ENCODE measurements around the gene CLIP3. TPM values are rescaled to one million over a fixed set of nuclear protein-coding genes. Genes with fewer than 3 reads are reported as not detected.

Gene CLIP3
- total and polyA plus RNA-seq, 2 experiments from 2014 or later, result 14.9 to 49.0 TPM

DNA sequence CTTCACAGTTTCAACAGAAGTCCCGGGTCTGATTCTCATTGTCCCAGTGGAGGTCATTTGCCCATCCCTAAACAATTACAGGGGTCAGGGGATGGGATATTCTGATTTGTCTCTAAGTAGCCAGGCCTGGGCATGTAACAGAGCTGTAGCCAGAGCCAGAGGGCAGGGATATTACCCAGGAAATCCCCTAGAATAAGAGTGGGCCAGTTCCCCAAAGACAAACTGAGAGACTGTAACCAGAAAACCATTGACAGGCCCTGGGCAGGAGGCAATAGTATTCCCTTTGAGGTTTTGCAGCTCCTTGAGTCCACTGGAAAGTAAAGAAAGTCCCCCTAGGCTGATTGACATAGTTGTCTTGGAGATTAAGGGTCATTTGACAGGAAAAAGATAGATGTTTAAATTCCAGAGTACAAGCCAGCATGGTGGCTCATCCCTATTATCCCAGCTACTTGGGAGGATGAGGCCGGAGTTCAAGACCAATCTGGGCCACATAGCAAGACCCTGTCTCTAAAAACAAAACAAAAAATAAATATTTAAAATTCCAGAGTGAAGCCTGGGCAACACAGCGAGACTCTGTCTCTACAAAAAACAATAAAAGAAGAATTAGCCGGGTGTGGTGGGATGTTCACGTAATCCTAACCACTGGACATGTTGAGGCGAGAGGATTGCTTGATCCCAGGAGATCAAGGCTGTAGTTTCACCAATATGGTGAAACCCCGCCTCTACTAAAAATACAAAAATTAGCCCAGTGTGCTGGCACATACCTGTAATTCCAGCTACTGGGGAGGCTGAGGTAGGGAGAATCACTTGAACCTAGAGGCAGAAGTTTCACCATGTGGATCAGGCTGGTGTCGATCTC, 39.5 kb downstream of the CLIP3 start:
- in situ Hi-C loops (cut with MboI), result no loop called here
- WGBS, 2 experiments (ENCODE audit: low coverage in 1 of 2, low lambda C conversion rate in 2 of 2, missing lambda C conversion rate in 2 of 2), result 84% methylated on average over 8 of the region's 8 CpGs
- no peaks in the 10 kb centered on the region for H3K27me3 ChIP-seq (replicated peaks; ENCODE audit: insufficient read depth)
- H3K9me3 ChIP-seq (ENCODE audit: low read depth), result no peaks in the 10 kb centered on the region
- no peak for DNase-seq
- H3K79me2 ChIP-seq (ENCODE audit: insufficient read depth), result peaks cover 26% of the 10 kb centered on the region
- H3K4me2 ChIP-seq (ENCODE audit: unreplicated experiment), result no peak overlapping the region
- H3K4me1 ChIP-seq (ENCODE audit: insufficient read depth), result 0 out of 2 replicates have a peak, but pooled peaks cover 5% of the 10 kb centered on the region
- no peaks in the 10 kb centered on the region for H3F3A ChIP-seq (ENCODE audit: insufficient read depth)
- H3K9me2 ChIP-seq (ENCODE audit: insufficient read depth), result no peaks in the 10 kb centered on the region
- H3K36me3 ChIP-seq (ENCODE audit: low read depth), result no peaks in the 10 kb centered on the region
- TF ChIP-seq EZH2phosphoT487 (IDR thresholded peaks at IDR 0.05; ENCODE audit: insufficient read depth, low read depth), result no peak
- no peak for TF ChIP-seq EZH2 (IDR thresholded peaks at IDR 0.05; ENCODE audit: insufficient read depth, poor library complexity, severe bottlenecking)
- H3K9ac ChIP-seq, result no peak overlapping the region
- H3K27ac ChIP-seq, result no peak overlapping the region
- no peak overlapping the region for H2AFZ ChIP-seq
- H3K4me3 ChIP-seq, result no peak overlapping the region
- no peaks in the 10 kb centered on the region for H4K20me1 ChIP-seq (ENCODE audit: insufficient read depth)

GRCh38 chr19:35991731-35992450, 40.8 kb downstream of the CLIP3 start:
- H3K4me3 ChIP-seq, result no peak overlapping the region
- in situ Hi-C loops (cut with MboI), result no loop called here
- peak; percentile 16 for DNase-seq
- H2AFZ ChIP-seq, result no peak overlapping the region
- no peaks in the 10 kb centered on the region for H3F3A ChIP-seq (ENCODE audit: insufficient read depth)
- H3K4me1 ChIP-seq (ENCODE audit: insufficient read depth), result 0 out of 2 replicates have a peak, but pooled peaks cover 5% of the 10 kb centered on the region
- H3K9me3 ChIP-seq (ENCODE audit: low read depth), result no peaks in the 10 kb centered on the region
- peaks cover 18% of the 10 kb centered on the region for H3K79me2 ChIP-seq (ENCODE audit: insufficient read depth)
- peaks cover 7% of the 10 kb centered on the region; the same call in 1 of the 2 replicates for H3K27me3 ChIP-seq (replicated peaks; ENCODE audit: insufficient read depth)
- TF ChIP-seq EZH2 (IDR thresholded peaks at IDR 0.05; ENCODE audit: insufficient read depth, poor library complexity, severe bottlenecking), result no peak
- TF ChIP-seq EZH2phosphoT487 (IDR thresholded peaks at IDR 0.05; ENCODE audit: insufficient read depth, low read depth), result no peak
- H3K4me2 ChIP-seq (ENCODE audit: unreplicated experiment), result no peak overlapping the region
- 73 to 80% methylated on average over 7 of the region's 7 CpGs for WGBS, 2 experiments (ENCODE audit: low coverage in 1 of 2, low lambda C conversion rate in 2 of 2, missing lambda C conversion rate in 2 of 2)
- H4K20me1 ChIP-seq (ENCODE audit: insufficient read depth), result no peaks in the 10 kb centered on the region
- no peaks in the 10 kb centered on the region for H3K36me3 ChIP-seq (ENCODE audit: low read depth)
- H3K9me2 ChIP-seq (ENCODE audit: insufficient read depth), result no peaks in the 10 kb centered on the region
- H3K27ac ChIP-seq, result no peak overlapping the region
- H3K9ac ChIP-seq, result no peak overlapping the region

GRCh38 chr19:35990771-35991730, 41.6 kb downstream of the CLIP3 start:
- TF ChIP-seq EZH2phosphoT487 (IDR thresholded peaks at IDR 0.05; ENCODE audit: insufficient read depth, low read depth), result no peak
- TF ChIP-seq EZH2 (IDR thresholded peaks at IDR 0.05; ENCODE audit: insufficient read depth, poor library complexity, severe bottlenecking), result no peak
- Histone ChIP-seq H3K4me1 (ENCODE audit: insufficient read depth) (0 out of 2 replicates have a peak, but pooled peaks cover 2% of the 10 kb centered on the region), H3K36me3 (ENCODE audit: low read depth) (no peaks in the 10 kb centered on the region), H3K27ac (no peak overlapping the region), H4K20me1 (ENCODE audit: insufficient read depth) (no peaks in the 10 kb centered on the region), H3K27me3 (replicated peaks; ENCODE audit: insufficient read depth) (peaks cover 13% of the 10 kb centered on the region), H2AFZ (no peak overlapping the region), H3K9me3 (ENCODE audit: low read depth) (no peaks in the 10 kb centered on the region), H3K4me2 (ENCODE audit: unreplicated experiment) (no peak overlapping the region), H3K9me2 (ENCODE audit: insufficient read depth) (no peaks in the 10 kb centered on the region), H3K79me2 (ENCODE audit: insufficient read depth) (peaks cover 9% of the 10 kb centered on the region), H3K4me3 (no peak overlapping the region), H3K9ac (no peak overlapping the region), H3F3A (ENCODE audit: insufficient read depth) (no peaks in the 10 kb centered on the region)
- WGBS, 2 experiments (ENCODE audit: low coverage in 1 of 2, low lambda C conversion rate in 2 of 2, missing lambda C conversion rate in 2 of 2), result 71 to 74% methylated on average over 9 to 10 of the region's 10 CpGs
- in situ Hi-C loops (cut with MboI), result no loop called here
- DNase-seq, result no peak

DNA sequence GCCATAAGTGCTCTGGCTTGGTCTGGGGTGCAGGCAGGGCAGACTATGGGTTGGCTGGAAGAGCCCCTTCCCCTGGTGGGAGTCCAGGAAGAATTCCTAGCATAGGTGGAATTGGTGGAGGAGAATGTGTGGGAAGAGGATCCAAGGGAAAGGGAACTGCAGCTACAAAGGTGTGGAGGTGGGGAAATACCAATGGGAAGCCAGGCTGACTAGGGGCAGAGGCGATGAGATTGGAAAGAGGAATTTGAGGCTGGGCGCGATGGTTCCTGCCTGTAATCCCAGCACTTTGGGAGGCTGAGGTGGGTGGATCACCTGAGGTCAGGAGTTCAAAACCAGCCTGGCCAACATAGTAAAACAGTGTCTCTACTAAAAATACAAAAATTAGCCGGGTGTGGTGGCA, 42.5 kb downstream of the CLIP3 start:
- Histone ChIP-seq H3K4me2 (ENCODE audit: unreplicated experiment) (no peak overlapping the region), H3K79me2 (ENCODE audit: insufficient read depth) (0 out of 2 replicates have a peak, but pooled peaks cover under 1% of the 10 kb centered on the region), H3K9me3 (ENCODE audit: low read depth) (no peaks in the 10 kb centered on the region), H3K27ac (no peak overlapping the region), H3K9me2 (ENCODE audit: insufficient read depth) (no peaks in the 10 kb centered on the region), H3K4me3 (no peak overlapping the region), H3K27me3 (replicated peaks; ENCODE audit: insufficient read depth) (peaks cover 16% of the 10 kb centered on the region), H4K20me1 (ENCODE audit: insufficient read depth) (no peaks in the 10 kb centered on the region), H3K9ac (no peak overlapping the region), H3K4me1 (ENCODE audit: insufficient read depth) (no peaks in the 10 kb centered on the region), H2AFZ (no peak overlapping the region), H3K36me3 (ENCODE audit: low read depth) (no peaks in the 10 kb centered on the region), H3F3A (ENCODE audit: insufficient read depth) (no peaks in the 10 kb centered on the region)
- in situ Hi-C loops (cut with MboI), result no loop called here
- WGBS, 2 experiments (ENCODE audit: low coverage in 1 of 2, low lambda C conversion rate in 2 of 2, missing lambda C conversion rate in 2 of 2), result 73 to 84% methylated on average over 4 of the region's 4 CpGs
- no peak for DNase-seq
- TF ChIP-seq EZH2phosphoT487 (IDR thresholded peaks at IDR 0.05; ENCODE audit: insufficient read depth, low read depth), result no peak
- no peak for TF ChIP-seq EZH2 (IDR thresholded peaks at IDR 0.05; ENCODE audit: insufficient read depth, poor library complexity, severe bottlenecking)
